Chondrocyte (in vitro differentiated cells): Measurements from ENCODE around the gene RNFT2. TPM values are rescaled to one million over a fixed set of nuclear protein-coding genes. Genes with fewer than 3 reads are reported as not detected.
"Not testable (repeated sequence)": the region's sequence is repeated elsewhere in the genome, so short reads cannot be mapped to it uniquely, and the experiment has no call there.

ENCODE experiments used
- DNase-seq: peaks from one replicate; pipeline ENCODE4 v3.0.0; 2021; ENCODE audit warnings: mixed read lengths, low spot score
- H3K27ac Mint-ChIP-seq: one replicate; pipeline ENCODE4 v1.8.0; 2021; ENCODE audit warnings: mild to moderate bottlenecking, moderate library complexity, mixed read lengths; ENCODE audit not compliant: unreplicated experiment
- H3K27me3 Mint-ChIP-seq: 2 replicates; pipeline ENCODE4 v1.8.0; 2021; ENCODE audit warnings: low read depth, mixed read lengths
- H3K36me3 Mint-ChIP-seq: 2 replicates; pipeline ENCODE4 v1.8.0; 2021; ENCODE audit warnings: low read depth, mixed read lengths
- H3K4me1 Mint-ChIP-seq: 2 replicates; pipeline ENCODE4 v1.8.0; 2021; ENCODE audit warnings: low read depth, mild to moderate bottlenecking, mixed read lengths
- H3K4me3 Mint-ChIP-seq: one replicate; pipeline ENCODE4 v1.8.0; 2021; ENCODE audit warnings: mild to moderate bottlenecking, moderate library complexity, mixed read lengths; ENCODE audit not compliant: unreplicated experiment
- H3K9me3 Mint-ChIP-seq: 2 replicates; pipeline ENCODE4 v1.8.0; 2021; ENCODE audit warnings: low read depth, mixed read lengths
- total RNA-seq: library from RNA; stranded (reverse); gene quantifications from 3 replicates; pipeline ENCODE4 v1.2.1, GENCODE V29; 2021
- TF ChIP-seq, protein P1 (sequence below): fragments of 200-600 bp; sonication (generic); IDR thresholded peaks from 2 replicates; pipeline ENCODE4 v1.5.0; 2021; ENCODE audit warnings: antibody characterized with exemption, mild to moderate bottlenecking, moderate library complexity

RNFT2 gene
- total RNA-seq, 1 donor from 2014 or later, result 5.1 TPM

- no peak for DNase-seq
- TF ChIP-seq, protein P1, sequence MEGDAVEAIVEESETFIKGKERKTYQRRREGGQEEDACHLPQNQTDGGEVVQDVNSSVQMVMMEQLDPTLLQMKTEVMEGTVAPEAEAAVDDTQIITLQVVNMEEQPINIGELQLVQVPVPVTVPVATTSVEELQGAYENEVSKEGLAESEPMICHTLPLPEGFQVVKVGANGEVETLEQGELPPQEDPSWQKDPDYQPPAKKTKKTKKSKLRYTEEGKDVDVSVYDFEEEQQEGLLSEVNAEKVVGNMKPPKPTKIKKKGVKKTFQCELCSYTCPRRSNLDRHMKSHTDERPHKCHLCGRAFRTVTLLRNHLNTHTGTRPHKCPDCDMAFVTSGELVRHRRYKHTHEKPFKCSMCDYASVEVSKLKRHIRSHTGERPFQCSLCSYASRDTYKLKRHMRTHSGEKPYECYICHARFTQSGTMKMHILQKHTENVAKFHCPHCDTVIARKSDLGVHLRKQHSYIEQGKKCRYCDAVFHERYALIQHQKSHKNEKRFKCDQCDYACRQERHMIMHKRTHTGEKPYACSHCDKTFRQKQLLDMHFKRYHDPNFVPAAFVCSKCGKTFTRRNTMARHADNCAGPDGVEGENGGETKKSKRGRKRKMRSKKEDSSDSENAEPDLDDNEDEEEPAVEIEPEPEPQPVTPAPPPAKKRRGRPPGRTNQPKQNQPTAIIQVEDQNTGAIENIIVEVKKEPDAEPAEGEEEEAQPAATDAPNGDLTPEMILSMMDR, result no peak
- Mint-ChIP-seq H3K36me3 (no peaks in the 10 kb centered on the region), H3K27ac (no peak overlapping the region), H3K27me3 (no peaks in the 10 kb centered on the region), H3K4me3 (no peak overlapping the region), H3K4me1 (no peaks in the 10 kb centered on the region), H3K9me3 (no peaks in the 10 kb centered on the region)
These were observed 41.5 kb downstream of the RNFT2 start for GRCh38 chr12:116779597-116779996.

GRCh38 chr12:116780942-116781341 lies 42.8 kb downstream of the RNFT2 start:
- no peak overlapping the region for H3K4me3 Mint-ChIP-seq
- no peaks in the 10 kb centered on the region for H3K27me3 Mint-ChIP-seq
- H3K36me3 Mint-ChIP-seq, result no peaks in the 10 kb centered on the region
- H3K27ac Mint-ChIP-seq, result no peak overlapping the region
- no peaks in the 10 kb centered on the region for H3K4me1 Mint-ChIP-seq
- TF ChIP-seq, protein P1, result no peak
- H3K9me3 Mint-ChIP-seq, result no peaks in the 10 kb centered on the region
- no peak for DNase-seq

GRCh38 chr12:116783525-116784237 lies 45.6 kb downstream of the RNFT2 start:
- TF ChIP-seq, protein P1, result no peak
- H3K4me1 Mint-ChIP-seq, result no peaks in the 10 kb centered on the region
- H3K9me3 Mint-ChIP-seq, result no peaks in the 10 kb centered on the region
- no peak overlapping the region for H3K27ac Mint-ChIP-seq
- no peak overlapping the region for H3K4me3 Mint-ChIP-seq
- H3K36me3 Mint-ChIP-seq, result no peaks in the 10 kb centered on the region
- no peaks in the 10 kb centered on the region for H3K27me3 Mint-ChIP-seq
- DNase-seq, result no peak

- Mint-ChIP-seq H3K9me3 (no peaks in the 10 kb centered on the region), H3K27me3 (no peaks in the 10 kb centered on the region), H3K27ac (no peak overlapping the region), H3K36me3 (no peaks in the 10 kb centered on the region), H3K4me3 (no peak overlapping the region), H3K4me1 (no peaks in the 10 kb centered on the region)
- TF ChIP-seq, protein P1, result no peak
- no peak for DNase-seq
These were observed 46.1 kb downstream of the RNFT2 start for GRCh38 chr12:116784238-116784612.

GRCh38 chr12:116789562-116789961 lies 51.4 kb downstream of the RNFT2 start:
- not testable (repeated sequence) for DNase-seq, H3K4me3 Mint-ChIP-seq, H3K27ac Mint-ChIP-seq, H3K27me3 Mint-ChIP-seq, H3K36me3 Mint-ChIP-seq, H3K4me1 Mint-ChIP-seq, H3K9me3 Mint-ChIP-seq

DNA sequence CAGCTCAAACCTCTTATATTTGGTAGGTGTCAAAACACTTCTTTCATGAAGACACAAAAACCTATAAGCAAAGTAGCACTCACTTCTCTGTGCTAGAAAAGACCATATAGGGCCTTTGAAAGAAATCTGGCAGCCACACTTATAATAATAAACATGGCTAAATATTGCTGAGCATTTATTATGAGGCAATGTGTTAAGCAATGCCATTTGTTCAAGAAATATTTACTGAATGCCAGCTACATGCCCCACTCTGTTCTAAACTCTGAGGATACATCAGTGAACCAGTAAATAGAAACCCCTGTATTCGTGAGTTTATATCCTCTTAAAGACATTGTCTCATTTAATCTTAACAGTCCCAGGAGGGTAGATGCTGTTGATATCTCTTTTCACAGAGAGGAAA lies 52.0 kb downstream of the RNFT2 start:
- TF ChIP-seq, protein P1, result no peak
- Mint-ChIP-seq H3K9me3 (no peaks in the 10 kb centered on the region), H3K27ac (no peak overlapping the region), H3K36me3 (no peaks in the 10 kb centered on the region), H3K4me1 (no peaks in the 10 kb centered on the region), H3K27me3 (no peaks in the 10 kb centered on the region), H3K4me3 (no peak overlapping the region)
- DNase-seq, result no peak
